RKO (cell line): Measurements from ENCODE around the gene PHF8.

ENCODE experiments used
- DNase-seq: peaks from one replicate; pipeline ENCODE4 v3.0.0-alpha.2; 2016; ENCODE audit warnings: low spot score

The PHF8 gene

GRCh38 chrX:54012830-54013500, 31.3 kb downstream of the PHF8 start:
- no peak for DNase-seq

GRCh38 chrX:54007682-54008081, 36.6 kb downstream of the PHF8 start:
- DNase-seq: no peak

GRCh38 chrX:53997724-53998123, 46.5 kb downstream of the PHF8 start:
- DNase-seq: no peak

GRCh38 chrX:53992589-53992988, 51.7 kb downstream of the PHF8 start:
- no peak for DNase-seq

GRCh38 chrX:53990171-53990570, 54.1 kb downstream of the PHF8 start:
- DNase-seq: no peak

- no peak for DNase-seq
Measured at GRCh38 chrX:53984895-53985294, 59.4 kb downstream of the PHF8 start.

GRCh38 chrX:53974529-53974928, 69.7 kb downstream of the PHF8 start:
- DNase-seq: no peak

- no peak for DNase-seq
Measured at GRCh38 chrX:53969540-53969939, 74.7 kb downstream of the PHF8 start.

GRCh38 chrX:53950130-53950733, 94.0 kb downstream of the PHF8 start:
- no peak for DNase-seq

GRCh38 chrX:53940180-53940579, 104.1 kb downstream of the PHF8 start:
- DNase-seq: no peak

- DNase-seq: no peak
Measured at GRCh38 chrX:53939127-53939526, 105.1 kb downstream of the PHF8 start.

GRCh38 chrX:53930515-53931380, 113.5 kb downstream of the PHF8 start:
- DNase-seq: peak; percentile 4

- no peak for DNase-seq
Measured at GRCh38 chrX:53926030-53926429, 118.2 kb downstream of the PHF8 start.

- no peak for DNase-seq
Measured at GRCh38 chrX:53918702-53919101, 125.6 kb downstream of the PHF8 start.

- DNase-seq: no peak
Measured at GRCh38 chrX:53900623-53901022, 143.7 kb downstream of the PHF8 start.

GRCh38 chrX:53895270-53895669, 149.0 kb downstream of the PHF8 start:
- no peak for DNase-seq
